HG03097 (cell line): Measurements from ENCODE around the gene NIPA2.

Experiments used
- ATAC-seq: cut with Tn5 transposase; IDR thresholded peaks from one replicate; pipeline ENCODE4 v1.9.1; 2021; ENCODE audit not compliant: unreplicated experiment, low FRiP score

NIPA2 gene

DNA sequence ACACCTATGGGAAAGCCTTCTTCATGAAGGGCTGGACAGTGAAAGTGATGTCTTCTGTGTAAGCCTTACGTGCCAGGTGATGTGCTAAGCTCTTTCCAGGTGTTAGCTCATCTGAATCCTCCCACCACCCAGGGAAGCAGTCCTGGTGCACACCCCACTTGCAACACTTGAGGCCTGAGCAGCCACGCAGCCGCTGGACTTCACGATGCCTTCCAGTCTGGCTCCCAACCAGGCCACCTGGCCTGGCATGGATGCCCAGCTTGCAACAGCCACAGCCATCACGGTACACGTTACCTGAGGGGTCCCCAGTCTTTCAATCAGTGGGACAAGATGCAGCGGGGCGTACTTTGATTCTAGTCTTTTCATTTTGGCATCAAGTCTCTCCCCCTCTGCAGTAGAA is 35.8 kb downstream of the NIPA2 start:
- ATAC-seq, result no peak

- no peak for ATAC-seq
Observed at GRCh38 chr15:22874966-22875365, 36.5 kb downstream of the NIPA2 start.

DNA sequence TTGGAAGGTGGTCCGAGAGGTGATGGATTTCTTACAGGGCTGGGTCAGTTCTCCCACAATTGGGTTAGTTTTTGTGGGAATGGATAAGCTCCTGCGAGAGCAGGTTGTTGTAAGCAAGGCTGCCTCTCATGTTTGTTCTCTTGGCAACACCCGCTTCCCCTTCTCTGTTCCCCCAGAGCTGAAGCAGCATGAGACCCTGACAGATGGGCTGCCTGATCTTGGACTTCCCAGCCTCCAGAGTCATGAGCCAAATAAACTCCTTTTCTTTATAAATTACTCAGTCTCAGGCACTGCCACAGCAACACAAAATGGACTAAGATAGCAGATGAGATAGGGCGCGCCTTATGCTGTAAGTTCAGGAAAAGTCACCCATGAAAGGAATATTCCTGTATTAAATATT is 38.7 kb downstream of the NIPA2 start:
- no peak for ATAC-seq

DNA sequence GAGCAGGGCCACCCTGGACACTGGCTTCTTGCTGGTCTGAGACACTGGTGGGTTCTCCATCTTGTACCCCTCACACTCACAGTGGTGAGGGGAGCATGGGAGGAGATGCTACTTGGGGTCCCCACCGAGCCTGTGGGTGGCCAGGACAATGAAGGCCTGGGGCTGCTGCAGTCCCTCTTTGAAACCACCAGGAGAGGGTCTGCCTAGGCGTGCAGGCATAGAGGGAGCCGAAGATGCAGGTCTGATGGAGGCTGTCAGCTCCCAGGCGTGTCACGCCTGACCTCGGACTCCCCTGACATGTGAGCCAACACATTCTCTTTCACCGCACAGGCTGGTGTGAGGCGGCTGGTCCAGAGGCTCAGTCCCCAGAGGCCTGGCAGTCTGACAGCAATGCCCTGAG is 39.1 kb downstream of the NIPA2 start:
- no peak for ATAC-seq

DNA sequence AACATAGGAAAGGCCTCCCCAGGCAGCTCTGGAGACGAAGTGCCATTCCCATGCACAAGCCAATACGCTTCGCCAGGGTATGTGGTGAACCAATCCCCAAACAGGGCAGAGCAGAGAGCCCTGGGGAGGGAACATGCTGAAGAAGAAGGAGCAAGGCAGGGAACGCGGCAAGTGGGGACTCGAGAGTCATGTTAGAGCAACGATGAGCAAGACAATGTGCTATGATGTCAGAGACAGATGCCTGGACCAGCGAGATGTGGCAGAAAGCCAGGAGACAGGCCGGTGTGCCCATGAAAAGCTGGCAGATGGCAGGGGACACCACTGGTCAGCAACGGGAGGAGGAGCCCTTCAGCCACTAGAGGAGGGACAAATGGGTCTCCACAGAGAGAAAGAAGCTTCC is 39.6 kb downstream of the NIPA2 start:
- no peak for ATAC-seq

DNA sequence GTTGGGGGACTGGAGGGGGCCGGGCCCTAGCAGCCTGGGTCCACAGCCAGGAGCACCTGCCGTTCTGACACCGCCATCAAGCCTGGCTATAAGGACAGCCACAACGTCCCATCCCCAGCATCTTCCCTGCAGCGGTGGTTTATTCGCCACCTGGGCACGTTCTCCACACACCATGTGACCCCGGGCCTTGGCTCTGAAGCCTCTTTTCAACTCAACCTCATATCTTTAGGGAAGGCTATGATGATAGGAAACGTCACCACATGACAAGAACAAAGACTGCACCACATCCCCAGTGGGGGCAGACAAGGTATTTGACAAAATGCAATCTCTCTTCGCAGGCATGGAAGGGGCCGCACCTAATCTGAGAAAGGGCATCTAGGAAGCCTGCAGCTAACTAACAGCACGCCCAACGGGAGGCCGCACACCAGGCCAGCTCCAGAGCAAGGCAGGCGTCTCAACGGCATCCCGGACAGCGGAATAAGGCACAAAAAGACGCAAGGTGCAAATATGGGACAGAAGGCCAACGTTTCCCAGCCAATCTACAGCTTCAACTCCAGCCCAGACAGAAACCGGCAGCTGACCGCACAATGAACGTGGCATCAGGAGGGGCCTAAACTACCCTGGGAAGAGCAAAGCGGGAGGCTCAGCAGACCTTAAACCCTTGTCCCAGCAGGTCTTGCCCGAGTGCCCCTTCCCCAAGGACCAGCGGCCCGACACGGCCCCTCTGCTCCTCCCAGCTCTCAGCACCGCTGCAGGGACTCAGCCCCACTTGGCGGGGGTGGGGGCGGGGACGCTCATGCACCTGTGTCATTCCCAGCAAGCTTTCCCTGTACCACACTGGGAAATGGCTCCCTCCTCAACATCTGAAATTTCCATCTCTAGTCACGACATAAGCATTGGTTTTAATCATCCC is 41.9 kb downstream of the NIPA2 start:
- no peak for ATAC-seq

- ATAC-seq, result no peak
Observed at GRCh38 chr15:22880981-22881738, 42.7 kb downstream of the NIPA2 start.

GRCh38 chr15:22881739-22882440 is 43.4 kb downstream of the NIPA2 start:
- ATAC-seq, result no peak

GRCh38 chr15:22883196-22883595 is 44.7 kb downstream of the NIPA2 start:
- no peak for ATAC-seq

DNA sequence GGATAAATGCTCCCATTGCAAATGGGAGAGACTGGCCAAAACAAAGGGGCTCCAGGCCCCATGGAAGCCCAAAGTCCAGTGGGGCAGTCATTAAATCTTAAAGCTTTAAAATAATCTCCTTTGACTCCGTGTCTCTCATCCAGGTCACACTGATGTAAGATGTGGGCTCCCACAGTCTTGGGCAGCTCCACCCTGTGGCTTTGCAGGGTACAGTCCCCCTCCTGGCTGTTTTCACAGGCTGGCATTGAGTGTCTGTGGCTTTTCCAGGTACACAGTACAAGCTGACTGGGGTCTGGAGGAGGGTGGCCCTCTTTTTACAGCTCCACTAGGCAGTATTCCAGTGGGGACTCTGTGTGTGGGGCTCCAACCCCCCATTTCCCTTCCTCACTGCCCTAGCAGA is 45.9 kb downstream of the NIPA2 start:
- no peak for ATAC-seq

DNA sequence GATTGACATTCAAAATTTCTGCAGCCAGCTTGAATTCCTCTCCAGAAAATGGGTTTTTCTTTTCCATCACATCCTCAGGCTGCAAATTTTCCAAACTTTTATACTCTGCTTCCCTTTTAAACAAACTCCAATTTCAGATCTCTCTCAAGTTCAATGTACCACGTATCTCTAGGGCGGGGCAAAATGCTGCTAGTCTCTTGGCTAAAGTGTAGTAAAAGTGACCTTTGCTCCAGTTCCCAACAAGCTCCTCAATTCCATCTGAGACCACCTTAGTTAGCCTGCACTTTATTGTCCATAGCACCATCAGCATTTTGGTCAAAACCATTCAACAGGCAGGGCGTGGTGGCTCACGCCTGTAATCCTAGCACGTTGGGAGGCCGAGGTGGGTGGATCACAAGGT is 46.7 kb downstream of the NIPA2 start:
- ATAC-seq, result no peak

- no peak for ATAC-seq
Observed at GRCh38 chr15:22887157-22887951, 48.9 kb downstream of the NIPA2 start.

- ATAC-seq, result no peak
Observed at GRCh38 chr15:22888120-22888859, 49.8 kb downstream of the NIPA2 start.

DNA sequence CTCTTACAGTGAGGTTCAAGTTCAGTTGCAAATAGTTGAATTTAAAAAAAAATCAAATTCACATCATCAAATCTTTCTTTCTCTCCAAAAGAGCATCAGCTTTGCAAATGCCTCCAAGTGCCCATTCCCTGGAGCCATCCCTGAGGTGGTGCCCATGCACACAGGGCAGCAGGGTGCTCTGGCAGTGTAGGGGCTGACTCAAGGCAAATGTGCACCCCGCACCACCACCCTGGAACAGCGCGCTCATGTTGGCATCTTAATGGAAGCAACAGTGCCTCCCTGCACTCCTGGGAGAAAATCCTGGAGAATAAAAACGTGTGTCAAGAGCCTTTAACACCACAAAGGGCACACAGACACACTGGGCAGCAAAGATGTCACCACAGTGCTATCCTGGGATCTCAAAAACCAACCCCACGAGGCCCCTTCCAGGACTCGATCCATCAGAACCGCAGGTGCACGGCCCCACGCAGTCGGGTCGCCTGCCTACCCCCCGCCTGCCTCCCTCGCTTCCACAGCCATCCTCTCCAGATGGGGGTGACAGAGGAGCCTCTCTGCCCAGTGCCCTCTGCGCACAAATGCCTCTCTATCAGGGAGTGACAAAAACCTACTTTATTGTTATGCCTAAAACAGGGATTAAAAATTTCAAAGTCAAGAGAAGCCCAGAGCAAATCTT is 50.8 kb downstream of the NIPA2 start:
- ATAC-seq, result no peak

DNA sequence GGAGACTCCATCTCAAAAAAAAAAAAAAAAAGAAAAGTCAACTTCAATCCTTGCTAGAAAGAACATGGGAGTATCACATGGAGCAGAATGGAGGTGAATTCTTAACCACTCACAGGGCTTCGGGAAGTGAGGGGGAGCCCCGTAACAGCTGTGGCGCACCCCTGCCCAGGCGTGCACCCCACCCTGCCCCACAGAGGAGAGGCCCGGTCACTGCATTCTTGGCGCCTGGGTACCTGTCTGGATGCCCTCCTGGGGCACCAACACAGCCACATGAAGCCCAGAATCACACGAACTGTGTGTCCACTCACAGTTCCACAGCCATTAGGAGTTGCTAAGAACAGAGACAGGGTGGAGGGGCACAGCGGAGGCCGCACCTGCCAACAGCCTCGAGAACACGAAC is 51.8 kb downstream of the NIPA2 start:
- no peak for ATAC-seq

DNA sequence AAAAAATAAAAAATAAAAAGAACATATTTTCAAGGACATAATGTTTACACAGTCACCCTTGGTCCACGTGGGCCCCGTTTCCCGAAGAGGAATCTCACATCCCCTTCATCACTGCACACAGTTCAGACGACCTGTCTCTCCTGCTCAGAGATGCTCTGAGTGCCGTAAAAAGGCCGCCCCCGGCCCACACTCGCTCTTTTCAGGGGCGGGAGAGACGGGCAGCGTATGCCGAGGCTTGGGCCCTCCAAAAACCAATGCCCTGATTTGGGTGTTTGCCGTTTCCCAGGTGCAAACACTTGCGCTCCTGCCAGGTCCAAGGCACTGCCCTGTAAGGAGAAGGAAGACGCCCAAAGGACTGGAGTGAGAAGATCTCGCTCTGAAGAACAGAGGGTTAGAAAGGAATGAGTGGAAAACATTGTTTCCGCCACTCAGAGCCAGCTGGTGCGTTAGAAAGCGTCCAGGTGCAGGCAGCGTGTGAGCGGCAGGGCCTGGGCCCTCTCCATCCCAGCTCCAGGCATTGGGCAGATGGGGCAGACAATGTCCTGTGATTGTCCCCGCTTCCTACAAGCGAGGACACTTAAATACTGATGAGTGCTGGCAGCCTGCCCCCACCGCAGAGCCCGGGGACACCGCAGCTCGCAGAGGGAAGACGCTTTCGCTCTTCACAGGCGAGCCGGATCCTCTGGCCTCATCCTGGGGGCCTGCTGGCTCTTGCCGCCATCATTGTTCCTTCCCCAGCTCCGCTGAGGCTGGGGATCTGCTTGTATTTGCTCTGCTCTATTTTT is 53.2 kb downstream of the NIPA2 start:
- ATAC-seq, result no peak

DNA sequence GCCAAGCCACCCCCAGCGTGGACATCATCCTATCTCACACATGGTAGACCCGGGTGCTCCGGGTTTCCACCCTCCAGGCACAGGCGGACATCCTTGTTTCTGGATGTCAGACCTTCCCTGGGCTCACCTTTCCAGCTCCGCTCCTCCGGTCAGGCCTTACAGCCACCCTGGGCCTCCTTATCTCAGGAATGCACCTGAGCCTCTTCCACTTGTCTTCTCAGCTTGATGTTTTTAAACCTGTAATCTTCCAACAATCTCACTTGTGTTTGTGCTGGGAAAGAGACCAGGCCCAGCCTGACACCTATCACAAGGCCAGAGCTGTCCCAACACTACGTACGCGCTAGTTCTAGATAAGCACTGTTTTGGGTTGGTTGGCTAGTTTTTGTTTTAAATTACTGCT is 53.9 kb downstream of the NIPA2 start:
- no peak for ATAC-seq

GRCh38 chr15:22893081-22893480 is 54.6 kb downstream of the NIPA2 start:
- no peak for ATAC-seq

DNA sequence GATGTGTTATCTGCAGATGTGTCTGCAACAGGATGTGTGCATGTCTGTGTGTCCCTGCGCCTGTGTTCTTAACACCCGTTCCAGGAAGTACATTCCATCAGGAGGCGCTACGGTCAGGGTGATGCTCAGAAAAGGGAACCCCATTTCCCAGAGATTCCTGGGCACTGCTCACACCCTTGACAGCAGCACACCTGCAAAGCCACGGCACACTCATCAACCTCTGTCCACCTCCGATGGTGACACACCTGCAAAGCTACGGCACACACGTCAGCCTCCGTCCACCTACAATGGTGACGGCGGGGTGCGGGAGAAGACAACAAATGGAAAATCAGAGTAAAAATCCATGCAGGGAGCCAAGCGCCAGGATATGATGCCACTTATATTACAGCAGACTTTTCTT is 55.4 kb downstream of the NIPA2 start:
- no peak for ATAC-seq
